HG02970 (cell line): ENCODE measurements around the gene GNAI3.

ENCODE experiments used
- ATAC-seq: cut with Tn5 transposase; IDR thresholded peaks from one replicate; pipeline ENCODE4 v1.9.1; 2021; ENCODE audit warnings: mild to moderate bottlenecking, moderate library complexity, moderate number of reproducible peaks; ENCODE audit not compliant: unreplicated experiment, low FRiP score

Gene GNAI3

GRCh38 chr1:109632671-109633346 lies 84.4 kb downstream of the GNAI3 start:
- no peak for ATAC-seq

GRCh38 chr1:109634292-109634691 lies 85.9 kb downstream of the GNAI3 start:
- no peak for ATAC-seq

- no peak for ATAC-seq
Measured at GRCh38 chr1:109634771-109635750, 86.6 kb downstream of the GNAI3 start.

GRCh38 chr1:109635862-109636200 lies 87.4 kb downstream of the GNAI3 start:
- no peak for ATAC-seq

GRCh38 chr1:109636201-109636952 lies 88.0 kb downstream of the GNAI3 start:
- no peak for ATAC-seq

GRCh38 chr1:109637446-109637845 lies 89.0 kb downstream of the GNAI3 start:
- ATAC-seq: no peak

GRCh38 chr1:109639063-109639840 lies 90.8 kb downstream of the GNAI3 start:
- ATAC-seq: no peak

- ATAC-seq: no peak
Measured at GRCh38 chr1:109639841-109640184, 91.4 kb downstream of the GNAI3 start.

- no peak for ATAC-seq
Measured at GRCh38 chr1:109640285-109640865, 92.0 kb downstream of the GNAI3 start.

GRCh38 chr1:109641078-109641740 lies 92.8 kb downstream of the GNAI3 start:
- ATAC-seq: no peak

- ATAC-seq: no peak
Measured at GRCh38 chr1:109641861-109642260, 93.4 kb downstream of the GNAI3 start.

GRCh38 chr1:109642626-109643025 lies 94.2 kb downstream of the GNAI3 start:
- no peak for ATAC-seq

- peak; percentile 73 for ATAC-seq
Measured at GRCh38 chr1:109643385-109644230, 95.2 kb downstream of the GNAI3 start.

GRCh38 chr1:109644670-109645069 lies 96.3 kb downstream of the GNAI3 start:
- no peak for ATAC-seq

- no peak for ATAC-seq
Measured at GRCh38 chr1:109649491-109649914, 101.1 kb downstream of the GNAI3 start.

GRCh38 chr1:109650609-109651008 lies 102.2 kb downstream of the GNAI3 start:
- no peak for ATAC-seq

GRCh38 chr1:109652402-109652801 lies 104.0 kb downstream of the GNAI3 start:
- ATAC-seq: no peak

GRCh38 chr1:109653306-109653705 lies 104.9 kb downstream of the GNAI3 start:
- no peak for ATAC-seq

- no peak for ATAC-seq
Measured at GRCh38 chr1:109654519-109654918, 106.1 kb downstream of the GNAI3 start.
